Fibroblast of gingiva (primary cell): ENCODE data around the gene NEU3.
"Not testable (repeated sequence)": the region's sequence is repeated elsewhere in the genome, so short reads cannot be mapped to it uniquely, and the experiment has no call there.

ENCODE experiments used
- DNase-seq: peaks from one replicate; pipeline ENCODE4 v3.0.0-alpha.2; 2011; ENCODE audit warnings: low read depth

NEU3 gene

GRCh38 chr11:74988541-74989259 is at the start of gene NEU3:
Gene NEU3, plus strand, starts transcription at chr11:74988933. Its CDS starts 128 bp downstream, at chr11:74989061.
- peak; percentile 64 for DNase-seq

GRCh38 chr11:74941492-74941891 is 47.2 kb upstream of the NEU3 start:
- no peak for DNase-seq

- DNase-seq = no peak
These were observed 46.5 kb upstream of the NEU3 start for GRCh38 chr11:74942073-74942759.

- peak; percentile 23 for DNase-seq
These were observed 40.2 kb upstream of the NEU3 start for GRCh38 chr11:74948546-74948897.

GRCh38 chr11:74948898-74949752 is 39.6 kb upstream of the NEU3 start, which contains the start of the genes SPCS2 and XRRA1:
Gene SPCS2, plus strand, starts transcription at chr11:74949266. Its CDS starts 20 bp downstream, at chr11:74949286.
Gene XRRA1, minus strand, starts transcription at chr11:74949091. Its CDS starts 8,213 bp downstream, at chr11:74940878.
- DNase-seq = peak; percentile 99

GRCh38 chr11:74949753-74950137 is 39.0 kb upstream of the NEU3 start:
- no peak for DNase-seq

GRCh38 chr11:74950374-74950969 is 38.3 kb upstream of the NEU3 start:
- DNase-seq = no peak

GRCh38 chr11:74951226-74951625 is 37.5 kb upstream of the NEU3 start:
- DNase-seq = no peak

- no peak for DNase-seq
These were observed 36.0 kb upstream of the NEU3 start for GRCh38 chr11:74952752-74953151.

GRCh38 chr11:74953451-74953850 is 35.3 kb upstream of the NEU3 start:
- DNase-seq = no peak

GRCh38 chr11:74954199-74954598 is 34.5 kb upstream of the NEU3 start:
- no peak for DNase-seq

GRCh38 chr11:74956397-74957015 is 32.2 kb upstream of the NEU3 start:
- DNase-seq = no peak

- peak; percentile 27 for DNase-seq
These were observed 30.6 kb upstream of the NEU3 start for GRCh38 chr11:74957937-74958629.

- not testable (repeated sequence) for DNase-seq
These were observed 28.6 kb upstream of the NEU3 start for GRCh38 chr11:74960128-74960527.

GRCh38 chr11:74966651-74967050 is 22.1 kb upstream of the NEU3 start:
- no peak for DNase-seq

GRCh38 chr11:74970852-74971395 is 17.8 kb upstream of the NEU3 start:
- no peak for DNase-seq

- no peak for DNase-seq
These were observed 17.3 kb upstream of the NEU3 start for GRCh38 chr11:74971424-74971823.

GRCh38 chr11:74978041-74978440 is 10.7 kb upstream of the NEU3 start:
- DNase-seq = no peak

- DNase-seq = no peak
These were observed 8.1 kb upstream of the NEU3 start for GRCh38 chr11:74980634-74981033.

GRCh38 chr11:74981888-74982287 is 6.8 kb upstream of the NEU3 start:
- no peak for DNase-seq

- no peak for DNase-seq
These were observed 4.7 kb upstream of the NEU3 start for GRCh38 chr11:74984070-74984469.
